GM11168 (cell line): ENCODE data around the gene CFAP97D1.

ENCODE experiments used
- in situ Hi-C: fragments of 300-500 bp; cut with MboI; formaldehyde crosslinking; loops from one replicate; pipeline ENCODE4 v1.12.0; 2022; ENCODE audit warnings: low sequenced_read_pairs; ENCODE audit not compliant: unreplicated experiment

CFAP97D1 gene

DNA sequence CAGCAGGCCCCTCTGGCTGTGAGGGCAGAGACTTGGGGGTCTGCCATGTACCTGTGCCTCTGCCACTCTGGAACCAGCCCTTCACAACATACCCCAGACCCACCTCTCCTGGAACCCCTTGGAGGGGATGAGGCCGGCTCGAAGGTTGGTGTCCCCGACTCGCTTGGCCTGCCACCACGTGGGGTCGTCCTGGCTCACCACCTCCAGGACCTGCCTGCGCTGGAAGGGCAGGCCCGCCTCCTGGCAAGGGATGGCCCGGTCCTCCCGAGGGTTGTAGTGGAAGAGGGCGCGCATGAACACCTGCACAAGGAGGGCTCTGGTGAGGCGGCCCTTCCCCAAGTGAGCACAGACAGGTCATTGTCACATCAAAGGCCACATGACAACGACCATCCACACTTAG, 40.5 kb downstream of the CFAP97D1 start:
- in situ Hi-C loops: no loop called here

DNA sequence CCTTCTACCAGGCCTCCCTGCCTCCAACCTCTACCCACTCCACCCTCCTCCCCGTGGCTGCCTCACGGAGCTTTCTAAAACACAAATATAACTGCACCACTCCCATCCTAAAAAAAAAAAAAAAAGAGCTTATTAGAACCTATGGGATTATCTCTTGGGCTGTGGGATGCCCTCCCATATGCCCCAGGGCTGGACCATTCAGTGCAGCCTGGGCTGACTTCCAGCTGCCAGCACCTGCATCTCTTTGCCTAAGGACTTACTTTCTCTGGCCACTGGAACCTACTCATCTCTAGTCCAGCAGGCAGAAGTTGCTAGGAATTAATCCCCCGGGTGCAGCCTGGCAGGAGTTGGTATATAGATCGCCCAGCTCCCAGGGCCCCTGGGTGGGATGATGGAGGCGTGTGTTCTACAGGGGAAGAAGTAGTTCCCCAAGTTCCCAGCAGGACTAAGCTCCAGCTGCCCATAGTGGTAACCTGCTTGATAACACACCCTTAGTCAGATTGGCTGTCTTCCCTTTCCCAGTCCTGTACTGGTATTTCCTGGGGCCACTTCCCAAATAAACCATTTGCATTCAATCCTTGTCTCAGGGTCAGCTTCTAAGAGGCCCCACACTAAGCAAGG, 42.4 kb downstream of the CFAP97D1 start:
- in situ Hi-C loops: no loop called here

- in situ Hi-C loops: no loop called here
Observed at GRCh38 chr17:43823350-43824084, 43.3 kb downstream of the CFAP97D1 start.

GRCh38 chr17:43825567-43825966, 45.3 kb downstream of the CFAP97D1 start:
- in situ Hi-C loops: no loop called here

GRCh38 chr17:43826206-43826605, 46.0 kb downstream of the CFAP97D1 start:
- in situ Hi-C loops: no loop called here

DNA sequence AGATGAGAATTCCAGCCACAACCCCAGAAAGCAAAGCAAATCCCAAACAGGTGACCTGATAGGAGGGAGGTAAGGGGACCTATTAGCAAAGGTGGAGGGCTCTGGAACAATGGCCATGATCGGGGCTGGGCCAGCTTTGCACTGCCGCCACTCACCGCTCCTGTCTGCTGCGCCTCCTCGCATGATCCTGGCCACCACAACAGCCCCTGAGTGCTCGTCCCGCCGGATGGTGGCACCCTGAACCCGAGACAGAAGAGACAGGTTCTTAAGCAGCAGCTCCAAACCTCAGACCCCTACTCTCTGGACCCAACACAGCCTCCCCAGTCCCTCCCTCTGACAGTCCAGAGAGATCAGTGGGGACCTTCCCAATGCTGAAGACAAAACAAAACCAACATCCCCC, 47.4 kb downstream of the CFAP97D1 start:
- in situ Hi-C loops: no loop called here

DNA sequence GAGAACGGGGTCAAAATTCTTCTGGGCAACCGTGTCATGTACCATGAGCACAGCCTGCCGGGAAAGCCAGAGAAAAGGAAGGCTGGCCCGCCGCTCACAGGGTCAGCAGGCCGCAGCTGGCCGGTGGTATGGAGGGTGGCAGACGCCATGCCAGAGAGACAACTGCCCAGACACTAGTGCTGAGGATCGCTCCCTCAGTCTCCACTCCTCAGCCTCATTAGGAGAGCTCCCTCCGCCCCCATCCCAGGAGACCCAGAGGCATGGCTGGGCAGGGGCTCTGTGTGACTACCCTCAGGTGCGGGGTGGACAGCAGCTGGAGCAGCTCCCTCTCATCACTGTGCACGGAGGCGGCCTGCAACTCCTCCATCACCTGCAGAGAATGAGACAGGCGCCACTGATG, 49.5 kb downstream of the CFAP97D1 start:
- in situ Hi-C loops: no loop called here

GRCh38 chr17:43830510-43831140, 50.4 kb downstream of the CFAP97D1 start:
- in situ Hi-C loops: no loop called here

DNA sequence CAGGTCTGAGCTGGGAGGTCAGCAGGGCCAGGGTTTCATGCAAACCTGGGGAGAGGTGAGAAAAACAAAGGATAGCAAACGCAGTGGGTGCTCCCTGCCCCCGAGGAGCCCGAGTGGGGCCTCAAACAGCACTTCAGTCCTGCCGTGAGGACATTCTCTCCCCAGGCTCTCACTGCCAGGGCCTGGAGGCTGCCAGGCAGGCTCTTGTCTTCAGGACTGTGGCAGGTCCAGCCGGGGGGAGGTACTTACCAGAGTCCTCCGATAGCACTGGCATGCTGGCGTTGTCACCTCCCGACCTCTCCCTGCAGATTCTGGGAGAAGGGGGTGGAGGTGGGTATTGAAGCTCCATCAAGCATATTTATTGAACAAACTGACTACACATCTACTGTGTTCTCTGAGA, 51.4 kb downstream of the CFAP97D1 start:
- in situ Hi-C loops: no loop called here

- in situ Hi-C loops: no loop called here
Observed at GRCh38 chr17:43832168-43832975, 52.1 kb downstream of the CFAP97D1 start.

DNA sequence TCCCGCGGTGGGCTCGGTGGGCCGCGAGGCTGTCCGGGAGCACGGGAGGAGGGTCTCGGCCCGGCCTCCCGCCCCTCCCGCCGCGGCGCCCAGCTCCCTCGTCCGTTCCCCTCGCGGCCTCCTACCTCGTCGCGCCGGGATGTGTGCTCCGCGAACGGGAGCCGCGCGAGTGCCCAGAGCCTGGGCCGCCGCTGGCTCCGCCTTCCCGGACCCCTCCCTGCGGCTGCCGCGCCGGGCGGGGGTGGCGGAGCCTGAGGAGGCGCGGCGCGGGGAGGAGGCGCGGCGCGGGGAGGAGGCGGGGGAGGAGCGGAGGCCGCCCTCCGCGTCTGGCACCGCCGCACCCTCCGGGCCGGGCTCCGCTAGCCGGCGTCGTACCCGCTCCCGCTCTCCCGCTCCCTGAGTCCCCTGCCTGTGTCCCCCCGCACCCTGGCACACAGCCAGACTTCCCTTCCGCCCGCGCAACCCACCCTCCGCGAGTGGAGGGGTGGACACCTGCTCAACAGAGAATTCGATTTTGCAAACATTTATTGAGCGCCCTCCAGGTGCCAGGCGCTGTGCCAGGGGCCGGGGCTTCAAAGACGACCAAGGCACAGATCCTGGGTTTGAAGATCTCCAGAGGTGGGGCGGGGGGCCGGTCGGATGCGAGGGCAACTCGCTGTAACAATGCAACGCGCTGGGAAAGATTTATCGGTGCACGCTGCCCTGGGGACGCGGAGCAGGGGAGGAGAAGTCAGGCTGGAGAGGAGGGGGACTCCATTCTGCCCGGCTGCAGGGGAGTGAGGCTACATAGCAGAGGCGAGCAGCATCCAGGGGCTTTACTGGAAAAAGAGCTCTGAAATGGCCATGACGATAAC, 53.0 kb downstream of the CFAP97D1 start, which contains the start of gene MPP3:
Gene MPP3 (minus strand): TSS at position 171 of the 854 bp plus-strand sequence. CDS start 1,240 bp downstream, outside the sequence.
- in situ Hi-C loops: no loop called here

DNA sequence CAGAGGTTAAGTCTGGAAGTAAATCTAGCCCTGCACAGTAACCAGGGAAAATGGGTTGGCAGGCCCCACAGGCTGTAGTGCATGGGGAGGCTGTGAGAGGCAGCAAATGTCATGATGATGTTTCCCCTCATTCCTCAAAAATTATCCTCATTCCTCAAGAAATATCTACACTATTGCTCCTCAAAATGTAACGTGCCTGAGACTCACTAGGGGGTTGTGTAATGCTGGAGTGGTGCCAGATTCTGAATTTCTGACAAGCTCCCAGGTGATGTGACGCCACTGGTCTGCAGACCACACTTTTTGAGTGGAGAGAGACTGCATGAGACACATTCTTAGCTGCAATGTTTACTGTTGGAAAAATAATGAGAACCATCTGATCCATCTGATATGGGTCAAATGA, 53.9 kb downstream of the CFAP97D1 start:
- in situ Hi-C loops: no loop called here
